Upper lobe of left lung (tissue), 4 donors: Measurements from ENCODE around the gene HOXC6.

Experiments used
- CTCF ChIP-seq, 6 experiments: fragments of 450-650 bp in 4 of 6; fragments of 200-600 bp in 2 of 6; sonication (generic) in 2 of 6; IDR thresholded peaks; one replicate each; pipeline ENCODE4 v1.5.1; 2016 to 2019; ENCODE audit warnings: antibody characterized with exemption in 6 of 6
- POLR2A ChIP-seq, 4 donors: fragments of 450-650 bp; IDR thresholded peaks; one replicate each; pipeline ENCODE4 v1.5.1; 2016 to 2017; ENCODE audit warnings: antibody characterized with exemption in 4 of 4, mild to moderate bottlenecking in 2 of 4

DNA sequence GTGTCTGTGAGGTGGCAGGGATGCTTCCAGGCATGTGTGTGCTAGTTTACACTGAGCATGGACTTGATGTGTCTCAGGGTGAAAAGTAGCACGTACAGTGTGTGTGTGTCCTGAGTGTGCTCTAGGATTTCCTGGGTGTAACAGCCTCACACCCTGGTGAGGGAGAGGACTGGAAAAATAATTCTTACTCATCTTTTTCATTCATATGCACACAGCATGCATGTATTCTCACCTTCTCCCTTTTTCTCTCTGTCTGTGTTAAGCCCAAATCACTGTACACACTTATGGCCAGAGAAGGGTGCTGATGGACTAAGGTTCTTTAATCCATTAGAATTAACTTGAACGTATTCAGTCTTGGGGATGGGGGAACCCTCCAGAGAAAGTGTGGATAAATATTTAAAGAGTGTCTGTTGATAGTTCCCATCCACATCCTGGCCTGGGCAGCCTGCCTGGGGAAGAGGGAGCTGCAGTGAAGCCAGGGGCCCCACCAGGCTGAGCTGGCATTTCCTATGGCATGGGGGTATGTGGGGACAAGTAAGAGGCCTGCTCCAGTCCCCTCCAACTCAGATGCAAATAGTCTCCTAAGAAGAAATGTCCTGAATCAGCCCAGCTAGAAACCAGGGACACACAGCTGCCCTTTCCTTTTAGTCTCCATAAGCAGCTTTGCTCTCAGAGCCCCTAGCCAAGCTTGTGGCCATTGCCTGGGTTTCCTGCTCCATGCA lies 20.5 kb upstream of the HOXC6 start:
- TF ChIP-seq POLR2A (IDR thresholded peaks at IDR 0.05) (no peak), CTCF (IDR thresholded peaks at IDR 0.05) (no peak)
